ENCODE data around the gene RAD54L.

Gene RAD54L

DNA sequence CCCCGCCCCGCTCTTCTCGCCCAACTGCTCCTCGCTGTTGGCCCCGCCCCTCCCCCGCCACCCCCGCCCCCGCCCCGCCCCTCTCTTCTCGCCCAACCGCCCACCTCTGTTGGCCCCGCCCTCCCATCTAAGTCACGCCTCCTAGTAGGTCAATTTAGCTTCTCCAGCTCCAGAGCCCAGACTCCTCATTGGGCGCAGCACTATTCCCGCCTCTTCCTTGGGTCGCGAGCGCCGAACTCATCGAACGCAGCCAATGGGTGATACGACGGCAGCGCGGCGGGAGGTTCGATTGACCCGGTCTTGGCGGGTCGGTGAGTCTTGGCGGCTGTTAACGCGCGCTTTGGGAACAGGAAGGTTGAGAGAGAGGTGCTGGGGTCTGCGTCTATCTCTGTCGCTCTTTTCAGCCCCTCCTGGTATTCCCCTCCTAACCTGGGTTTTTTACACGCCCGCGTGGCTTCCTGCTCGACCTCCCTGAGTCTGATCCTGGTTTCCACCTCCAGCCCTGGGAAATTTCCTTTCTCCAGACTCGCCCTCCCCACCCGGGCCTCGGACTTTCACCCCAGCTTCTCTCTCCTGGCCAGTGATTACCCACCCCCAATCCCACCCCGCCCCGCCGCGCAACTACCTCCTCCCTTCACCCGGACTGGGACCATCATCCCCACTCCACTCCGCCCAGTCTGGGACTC lies at the start of gene RAD54L:
RAD54L (plus strand) TSS at position 328 of the 686 bp plus-strand sequence. CDS start 643 bp downstream, outside the sequence.
- peak within 1 kb of the TSS; percentile 59 for H3K27ac ChIP-seq (ENCODE audit: poor library complexity, severe bottlenecking)

GRCh38 chr1:46197964-46198811 lies 49.4 kb upstream of the RAD54L start, which contains the start of gene POMGNT1:
Gene POMGNT1, minus strand, starts transcription at chr1:46198434. Its CDS starts 613 bp downstream, at chr1:46197821.
- peak within 1 kb of the TSS; percentile 62 for H3K27ac ChIP-seq (ENCODE audit: poor library complexity, severe bottlenecking)
- no peaks in the 10 kb centered on the region for H3K9me3 ChIP-seq (ENCODE audit: severe bottlenecking)
- DNase-seq (ENCODE audit: low spot score): no peak
- H3K27me3 ChIP-seq (ENCODE audit: insufficient read depth, poor library complexity, severe bottlenecking): no peaks in the 10 kb centered on the region
- ATAC-seq (ENCODE audit: low read depth): peak; percentile 78
- H3K36me3 ChIP-seq (ENCODE audit: low read depth): peaks cover 38% of the 10 kb centered on the region
- H3K4me1 ChIP-seq (ENCODE audit: insufficient read depth, poor library complexity, severe bottlenecking): peaks cover 5% of the 10 kb centered on the region
- H3K4me3 ChIP-seq (ENCODE audit: severe bottlenecking): peak within 1 kb of the TSS; percentile 58
- TF ChIP-seq, protein P1, sequence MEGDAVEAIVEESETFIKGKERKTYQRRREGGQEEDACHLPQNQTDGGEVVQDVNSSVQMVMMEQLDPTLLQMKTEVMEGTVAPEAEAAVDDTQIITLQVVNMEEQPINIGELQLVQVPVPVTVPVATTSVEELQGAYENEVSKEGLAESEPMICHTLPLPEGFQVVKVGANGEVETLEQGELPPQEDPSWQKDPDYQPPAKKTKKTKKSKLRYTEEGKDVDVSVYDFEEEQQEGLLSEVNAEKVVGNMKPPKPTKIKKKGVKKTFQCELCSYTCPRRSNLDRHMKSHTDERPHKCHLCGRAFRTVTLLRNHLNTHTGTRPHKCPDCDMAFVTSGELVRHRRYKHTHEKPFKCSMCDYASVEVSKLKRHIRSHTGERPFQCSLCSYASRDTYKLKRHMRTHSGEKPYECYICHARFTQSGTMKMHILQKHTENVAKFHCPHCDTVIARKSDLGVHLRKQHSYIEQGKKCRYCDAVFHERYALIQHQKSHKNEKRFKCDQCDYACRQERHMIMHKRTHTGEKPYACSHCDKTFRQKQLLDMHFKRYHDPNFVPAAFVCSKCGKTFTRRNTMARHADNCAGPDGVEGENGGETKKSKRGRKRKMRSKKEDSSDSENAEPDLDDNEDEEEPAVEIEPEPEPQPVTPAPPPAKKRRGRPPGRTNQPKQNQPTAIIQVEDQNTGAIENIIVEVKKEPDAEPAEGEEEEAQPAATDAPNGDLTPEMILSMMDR (IDR thresholded peaks at IDR 0.05; ENCODE audit: poor library complexity, severe bottlenecking): peak; percentile 49

More for the DNA sequence above, at the start of gene RAD54L:
- ATAC-seq (ENCODE audit: low read depth): peak; percentile 94
- Histone ChIP-seq H3K27me3 (ENCODE audit: insufficient read depth, poor library complexity, severe bottlenecking) (no peaks in the 10 kb centered on the region), H3K9me3 (ENCODE audit: severe bottlenecking) (no peaks in the 10 kb centered on the region), H3K4me3 (ENCODE audit: severe bottlenecking) (peak within 1 kb of the TSS; percentile 57), H3K36me3 (ENCODE audit: low read depth) (peaks cover 34% of the 10 kb centered on the region), H3K4me1 (ENCODE audit: insufficient read depth, poor library complexity, severe bottlenecking) (peaks cover 5% of the 10 kb centered on the region)
- peak; percentile 99 for DNase-seq (ENCODE audit: low spot score)
- TF ChIP-seq, protein P1 (IDR thresholded peaks at IDR 0.05; ENCODE audit: poor library complexity, severe bottlenecking): no peak

- Histone ChIP-seq H3K4me1 (ENCODE audit: insufficient read depth, poor library complexity, severe bottlenecking) (peaks cover 5% of the 10 kb centered on the region), H3K27ac (ENCODE audit: poor library complexity, severe bottlenecking) (peak overlapping the region; percentile 62), H3K27me3 (ENCODE audit: insufficient read depth, poor library complexity, severe bottlenecking) (no peaks in the 10 kb centered on the region), H3K36me3 (ENCODE audit: low read depth) (peaks cover 27% of the 10 kb centered on the region), H3K4me3 (ENCODE audit: severe bottlenecking) (peak overlapping the region; percentile 58), H3K9me3 (ENCODE audit: severe bottlenecking) (no peaks in the 10 kb centered on the region)
- no peak for DNase-seq (ENCODE audit: low spot score)
- ATAC-seq (ENCODE audit: low read depth): no peak
- TF ChIP-seq, protein P1 (IDR thresholded peaks at IDR 0.05; ENCODE audit: poor library complexity, severe bottlenecking): no peak
Measured at GRCh38 chr1:46199233-46199749, 48.3 kb upstream of the RAD54L start.

DNA sequence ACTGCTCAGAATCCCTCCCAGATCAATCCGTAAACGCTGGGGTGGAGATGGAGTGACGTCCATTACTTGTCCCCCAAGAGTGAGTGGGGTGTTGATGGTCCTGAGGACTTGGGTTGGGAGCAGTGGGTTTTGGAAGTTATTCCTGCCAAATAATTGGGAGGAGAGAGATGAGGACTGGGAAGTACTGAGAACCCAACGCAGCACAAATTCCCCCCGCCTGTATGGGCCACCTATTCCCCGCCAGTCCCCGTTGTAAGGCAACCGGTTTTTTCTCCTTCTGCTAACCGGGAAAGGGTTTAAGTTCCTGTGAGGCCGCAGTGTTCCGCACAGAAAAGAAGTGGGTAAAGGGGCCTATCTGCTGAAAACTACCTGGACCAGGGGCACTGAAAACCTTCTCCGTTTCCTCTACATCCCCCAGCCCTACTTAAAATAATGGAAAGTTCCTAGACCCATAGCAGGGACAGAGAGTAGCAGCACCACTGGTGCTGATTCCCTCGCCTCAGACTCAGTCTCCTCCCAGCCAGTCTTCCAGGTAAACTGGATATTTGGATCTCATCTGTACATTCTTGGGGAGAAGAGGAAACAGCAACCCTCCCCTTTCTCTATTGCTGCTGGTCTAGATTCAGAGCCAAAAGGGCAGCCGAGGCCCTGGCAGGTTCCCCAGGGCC lies 43.7 kb upstream of the RAD54L start:
- Histone ChIP-seq H3K36me3 (ENCODE audit: low read depth) (peaks cover 14% of the 10 kb centered on the region), H3K9me3 (ENCODE audit: severe bottlenecking) (no peaks in the 10 kb centered on the region), H3K27ac (ENCODE audit: poor library complexity, severe bottlenecking) (peak overlapping the region; percentile 68), H3K4me1 (ENCODE audit: insufficient read depth, poor library complexity, severe bottlenecking) (peaks cover 8% of the 10 kb centered on the region), H3K4me3 (ENCODE audit: severe bottlenecking) (peak overlapping the region; percentile 50), H3K27me3 (ENCODE audit: insufficient read depth, poor library complexity, severe bottlenecking) (no peaks in the 10 kb centered on the region)
- ATAC-seq (ENCODE audit: low read depth) (peak; percentile 41), DNase-seq (ENCODE audit: low spot score) (no peak)
- TF ChIP-seq, protein P1 (IDR thresholded peaks at IDR 0.05; ENCODE audit: poor library complexity, severe bottlenecking): no peak
